D721Med (cell line): Measurements from ENCODE around the gene LAMP1.

ENCODE experiments used
- DNase-seq: peaks from one replicate; pipeline ENCODE4 v3.0.0; 2011; ENCODE audit warnings: low spot score; ENCODE audit not compliant: insufficient read length
- FAIRE-seq: peaks from 2 replicates; lab custom pipeline; 2011; peaks lifted over from hg19 to GRCh38; lab: Jason Lieb, UNC
- TF ChIP-seq, protein P1 (sequence below): IDR thresholded peaks from 2 replicates; pipeline ENCODE4 v1.5.1; 2012; ENCODE audit warnings: mild to moderate bottlenecking, control low read depth; ENCODE audit not compliant: insufficient read depth; ENCODE audit errors: missing control alignments

The LAMP1 gene

DNA sequence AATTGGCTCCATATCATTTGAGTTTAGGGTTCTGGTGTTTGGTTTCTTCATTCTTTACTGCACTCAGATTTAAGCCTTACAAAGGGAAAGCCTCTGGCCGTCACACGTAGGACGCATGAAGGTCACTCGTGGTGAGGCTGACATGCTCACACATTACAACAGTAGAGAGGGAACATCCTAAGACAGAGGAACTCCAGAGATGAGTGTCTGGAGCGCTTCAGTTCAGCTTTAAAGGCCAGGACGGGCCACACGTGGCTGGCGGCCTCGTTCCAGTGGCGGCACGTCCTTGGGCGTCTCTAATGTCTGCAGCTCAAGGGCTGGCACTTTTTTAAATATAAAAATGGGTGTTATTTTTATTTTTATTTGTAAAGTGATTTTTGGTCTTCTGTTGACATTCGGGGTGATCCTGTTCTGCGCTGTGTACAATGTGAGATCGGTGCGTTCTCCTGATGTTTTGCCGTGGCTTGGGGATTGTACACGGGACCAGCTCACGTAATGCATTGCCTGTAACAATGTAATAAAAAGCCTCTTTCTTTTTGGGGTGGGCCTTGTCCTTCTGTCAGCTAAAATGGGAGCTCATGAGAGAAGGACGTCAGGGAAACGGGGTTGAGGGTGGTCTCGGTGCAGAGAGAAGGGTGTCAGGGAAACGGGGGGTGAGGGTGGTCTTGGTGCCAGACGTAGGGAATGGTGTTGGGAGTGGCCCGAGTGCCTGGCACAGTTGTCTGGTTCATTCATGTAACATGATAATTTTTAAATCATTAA is 26.0 kb downstream of the LAMP1 start:
- FAIRE-seq (no peak), DNase-seq (no peak)
- TF ChIP-seq, protein P1, sequence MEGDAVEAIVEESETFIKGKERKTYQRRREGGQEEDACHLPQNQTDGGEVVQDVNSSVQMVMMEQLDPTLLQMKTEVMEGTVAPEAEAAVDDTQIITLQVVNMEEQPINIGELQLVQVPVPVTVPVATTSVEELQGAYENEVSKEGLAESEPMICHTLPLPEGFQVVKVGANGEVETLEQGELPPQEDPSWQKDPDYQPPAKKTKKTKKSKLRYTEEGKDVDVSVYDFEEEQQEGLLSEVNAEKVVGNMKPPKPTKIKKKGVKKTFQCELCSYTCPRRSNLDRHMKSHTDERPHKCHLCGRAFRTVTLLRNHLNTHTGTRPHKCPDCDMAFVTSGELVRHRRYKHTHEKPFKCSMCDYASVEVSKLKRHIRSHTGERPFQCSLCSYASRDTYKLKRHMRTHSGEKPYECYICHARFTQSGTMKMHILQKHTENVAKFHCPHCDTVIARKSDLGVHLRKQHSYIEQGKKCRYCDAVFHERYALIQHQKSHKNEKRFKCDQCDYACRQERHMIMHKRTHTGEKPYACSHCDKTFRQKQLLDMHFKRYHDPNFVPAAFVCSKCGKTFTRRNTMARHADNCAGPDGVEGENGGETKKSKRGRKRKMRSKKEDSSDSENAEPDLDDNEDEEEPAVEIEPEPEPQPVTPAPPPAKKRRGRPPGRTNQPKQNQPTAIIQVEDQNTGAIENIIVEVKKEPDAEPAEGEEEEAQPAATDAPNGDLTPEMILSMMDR: no peak

DNA sequence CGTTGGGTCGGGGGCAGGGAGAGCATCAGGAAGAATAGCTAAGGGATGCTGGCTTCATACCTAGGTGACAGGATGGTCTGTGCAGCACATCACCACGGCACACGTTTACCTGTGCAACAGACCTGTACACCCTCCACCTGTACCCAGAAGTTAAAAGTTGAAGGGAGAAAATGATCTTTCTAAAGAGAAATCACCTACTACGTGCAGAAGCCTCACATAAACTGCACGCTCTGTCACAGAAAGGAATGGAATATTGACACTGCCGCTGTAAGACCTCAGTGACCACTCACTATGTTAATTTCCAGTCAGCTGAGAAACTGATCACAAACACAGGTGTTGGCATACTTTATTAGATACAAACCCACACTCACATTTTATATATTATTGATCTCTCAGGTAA is 26.8 kb downstream of the LAMP1 start:
- TF ChIP-seq, protein P1: no peak
- FAIRE-seq: no peak

DNA sequence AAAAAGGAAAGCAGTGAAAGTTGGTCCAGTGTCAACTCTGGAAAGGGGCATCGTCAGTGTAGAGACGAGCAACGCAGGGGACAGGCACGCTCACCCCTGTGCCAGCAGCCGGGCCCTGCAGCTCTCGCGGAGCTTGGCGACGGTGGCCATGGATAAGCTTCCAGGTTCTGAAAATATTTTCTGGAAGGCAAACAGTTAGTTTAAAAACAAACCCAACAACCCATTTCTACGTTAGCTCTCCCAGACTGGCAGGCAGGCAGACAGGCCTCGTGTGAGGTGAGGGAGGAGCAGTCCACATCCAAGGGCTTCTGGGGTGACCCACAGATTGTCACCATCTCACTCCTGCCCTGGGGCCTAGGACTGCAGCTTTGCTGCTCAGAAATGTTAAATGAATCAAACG is 27.4 kb downstream of the LAMP1 start:
- TF ChIP-seq, protein P1: no peak
- no peak for DNase-seq
- no peak for FAIRE-seq

More for the DNA sequence above, 26.8 kb downstream of the LAMP1 start:
- no peak for DNase-seq

DNA sequence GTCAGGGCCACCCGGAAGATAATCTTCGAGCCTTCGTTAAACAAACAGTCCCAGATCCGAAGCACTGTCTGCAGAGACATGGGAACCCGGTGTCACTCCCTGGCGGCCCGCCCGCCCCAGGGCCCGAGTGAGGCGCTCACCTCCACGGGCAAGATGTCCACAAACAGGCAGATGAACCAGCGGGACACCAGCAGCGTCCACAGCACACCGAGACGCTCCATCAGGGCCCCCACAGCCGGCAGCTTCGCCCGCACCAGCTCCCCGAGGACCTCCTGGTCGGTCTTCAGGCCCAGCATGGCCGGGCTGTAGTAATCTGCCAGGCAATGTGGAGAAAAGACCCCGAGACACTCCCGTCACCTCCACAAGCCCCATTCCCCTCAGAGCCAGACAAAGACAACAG is 28.7 kb downstream of the LAMP1 start:
- no peak for FAIRE-seq
- TF ChIP-seq, protein P1: no peak
- DNase-seq: no peak

DNA sequence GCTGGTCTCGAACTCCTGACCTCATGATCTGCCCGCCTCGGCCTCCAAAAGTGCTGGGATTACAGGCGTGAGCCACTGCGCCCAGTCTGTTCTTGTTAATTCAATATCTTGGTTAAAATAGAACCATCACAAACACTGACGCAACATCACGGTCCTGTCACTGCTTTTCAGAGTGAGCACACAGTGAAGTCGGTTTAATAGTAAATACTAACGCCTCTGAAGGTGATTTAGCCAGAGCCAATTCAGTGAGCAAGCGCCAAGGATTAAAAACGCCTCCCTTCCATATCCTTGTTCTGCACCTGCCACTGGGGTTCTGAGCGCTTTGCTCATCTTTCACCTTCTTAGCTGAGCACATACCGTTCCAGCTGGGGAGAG is 30.3 kb downstream of the LAMP1 start:
- peak; percentile 60 for DNase-seq

DNA sequence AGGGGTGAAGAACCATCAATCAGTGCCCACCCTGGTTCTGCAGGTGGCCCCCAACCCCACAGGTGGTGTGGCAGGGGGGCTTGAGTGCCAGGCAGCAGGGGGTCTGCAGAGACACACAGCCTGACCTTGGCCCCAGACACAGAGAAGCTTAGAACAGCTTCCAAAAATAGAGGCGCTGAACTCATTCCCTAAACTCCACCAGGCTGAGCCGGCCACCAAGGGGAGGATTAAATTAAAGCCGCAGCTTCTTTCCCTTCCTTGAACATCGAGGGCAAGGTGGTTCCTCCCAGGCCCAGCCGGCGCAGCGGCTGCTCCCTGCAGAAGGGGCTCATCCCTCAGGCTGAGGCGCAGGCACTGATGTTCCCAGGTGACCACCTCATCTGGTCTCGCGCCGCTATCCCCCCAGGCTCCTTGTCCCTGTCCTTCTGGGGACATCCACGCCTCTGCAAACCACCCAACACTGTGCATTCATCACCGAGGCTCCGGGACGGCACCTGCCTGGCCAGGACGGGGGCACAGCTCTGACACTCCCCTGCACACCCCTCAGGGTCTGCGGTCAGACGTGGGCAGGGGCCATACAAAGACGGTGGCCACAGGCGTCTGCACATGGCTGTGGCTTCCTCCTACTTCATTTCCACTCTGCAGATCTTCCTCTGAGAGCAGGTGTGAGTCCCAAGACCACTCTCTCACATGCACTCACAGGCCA is 30.9 kb downstream of the LAMP1 start:
- no peak for FAIRE-seq
- TF ChIP-seq, protein P1: no peak
- peak; percentile 50 for DNase-seq

More for the DNA sequence above, 30.3 kb downstream of the LAMP1 start:
- TF ChIP-seq, protein P1: no peak
- no peak for FAIRE-seq

DNA sequence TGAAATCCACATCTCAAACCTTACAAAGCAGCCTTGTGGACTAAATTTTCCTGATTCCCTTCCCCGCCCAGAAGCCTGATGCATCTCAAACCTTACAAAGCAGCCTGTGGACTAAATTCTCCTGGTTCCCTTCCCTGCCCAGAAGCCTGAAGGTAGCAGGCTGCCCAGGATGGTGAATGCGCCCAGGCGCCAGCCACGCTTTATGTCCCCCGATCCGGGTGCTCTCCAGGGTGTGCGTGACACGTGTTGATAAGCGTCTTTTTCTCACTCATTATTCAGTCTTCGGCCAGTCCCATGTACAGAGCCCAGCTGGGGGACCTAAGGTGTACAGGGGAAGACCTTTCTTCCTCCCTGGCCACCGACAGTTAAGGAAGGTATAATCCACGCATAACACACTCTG is 31.8 kb downstream of the LAMP1 start:
- DNase-seq (no peak), FAIRE-seq (no peak)
- TF ChIP-seq, protein P1: no peak
